ENCODE results near the gene STARD3NL.

DNA sequence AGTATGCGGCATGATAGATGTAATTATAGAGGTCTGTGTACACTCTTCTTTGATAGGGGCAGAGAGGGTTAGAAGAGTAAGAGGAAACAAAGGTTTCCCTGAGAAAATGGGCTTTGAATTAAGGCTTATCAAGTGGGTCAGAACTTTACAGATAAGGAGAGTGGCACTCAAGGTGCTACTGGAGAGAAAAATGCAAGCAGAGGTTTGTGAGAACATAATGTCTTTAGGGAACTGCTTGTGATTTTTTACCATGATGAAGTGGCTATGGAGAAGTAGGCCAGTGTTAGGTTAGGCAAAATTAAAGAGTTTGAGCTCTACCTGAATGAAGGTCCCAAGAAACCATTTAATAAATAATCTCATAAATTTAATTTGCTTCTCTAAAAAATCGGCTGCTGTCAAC lies 14.3 kb downstream of the STARD3NL start:
- TF ChIP-seq CTCF (IDR thresholded peaks at IDR 0.05) (no peak), EP300 (IDR thresholded peaks at IDR 0.05) (no peak)

All from tibial nerve (tissue), 4 donors.